ENCODE results near the gene MIOX.
A peak's percentile ranks its signal among the peaks of the same experiment; 100 is the strongest.

Gene MIOX

DNA sequence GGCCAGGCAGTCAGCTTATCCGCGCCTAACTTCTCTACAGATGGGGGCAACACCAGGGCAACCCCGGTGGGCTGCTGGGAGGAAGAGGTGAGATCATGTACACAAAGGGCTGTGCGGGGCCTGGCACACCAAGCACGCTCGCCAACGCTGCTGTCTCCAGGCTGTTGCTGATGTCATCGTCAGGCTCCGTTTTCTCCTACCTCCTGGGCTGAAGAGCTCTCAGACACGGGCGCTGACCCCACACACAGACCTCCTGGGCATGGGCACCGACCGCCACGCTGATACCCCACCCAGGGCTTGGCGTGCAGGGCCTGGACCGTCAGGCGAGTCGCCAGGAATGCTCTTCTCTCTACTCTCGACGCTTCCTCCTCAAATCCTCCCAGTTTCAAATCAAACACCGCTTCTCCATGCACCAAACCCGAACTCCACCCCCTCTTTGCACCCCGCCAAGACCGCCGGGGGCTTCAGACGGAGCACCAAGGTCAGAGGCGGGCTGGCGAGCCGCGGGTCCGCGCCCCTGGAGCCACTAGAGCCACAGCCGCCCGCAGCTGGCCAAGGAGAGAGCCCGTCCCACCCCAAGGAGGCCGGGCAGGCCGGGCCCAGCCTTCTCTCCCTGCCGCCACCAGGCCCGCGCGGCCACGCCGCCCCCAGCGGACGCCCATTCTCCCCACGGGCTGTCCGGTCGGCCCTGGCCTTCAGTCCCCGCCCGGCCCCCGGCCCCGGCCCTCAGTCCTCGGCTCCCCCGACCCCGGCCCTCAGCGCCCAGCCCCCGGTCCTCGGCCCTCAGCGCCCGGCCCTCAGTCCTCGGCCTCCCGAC lies 12.6 kb upstream of the MIOX start:
- no peak for DNase-seq (ENCODE audit: low spot score)

DNA sequence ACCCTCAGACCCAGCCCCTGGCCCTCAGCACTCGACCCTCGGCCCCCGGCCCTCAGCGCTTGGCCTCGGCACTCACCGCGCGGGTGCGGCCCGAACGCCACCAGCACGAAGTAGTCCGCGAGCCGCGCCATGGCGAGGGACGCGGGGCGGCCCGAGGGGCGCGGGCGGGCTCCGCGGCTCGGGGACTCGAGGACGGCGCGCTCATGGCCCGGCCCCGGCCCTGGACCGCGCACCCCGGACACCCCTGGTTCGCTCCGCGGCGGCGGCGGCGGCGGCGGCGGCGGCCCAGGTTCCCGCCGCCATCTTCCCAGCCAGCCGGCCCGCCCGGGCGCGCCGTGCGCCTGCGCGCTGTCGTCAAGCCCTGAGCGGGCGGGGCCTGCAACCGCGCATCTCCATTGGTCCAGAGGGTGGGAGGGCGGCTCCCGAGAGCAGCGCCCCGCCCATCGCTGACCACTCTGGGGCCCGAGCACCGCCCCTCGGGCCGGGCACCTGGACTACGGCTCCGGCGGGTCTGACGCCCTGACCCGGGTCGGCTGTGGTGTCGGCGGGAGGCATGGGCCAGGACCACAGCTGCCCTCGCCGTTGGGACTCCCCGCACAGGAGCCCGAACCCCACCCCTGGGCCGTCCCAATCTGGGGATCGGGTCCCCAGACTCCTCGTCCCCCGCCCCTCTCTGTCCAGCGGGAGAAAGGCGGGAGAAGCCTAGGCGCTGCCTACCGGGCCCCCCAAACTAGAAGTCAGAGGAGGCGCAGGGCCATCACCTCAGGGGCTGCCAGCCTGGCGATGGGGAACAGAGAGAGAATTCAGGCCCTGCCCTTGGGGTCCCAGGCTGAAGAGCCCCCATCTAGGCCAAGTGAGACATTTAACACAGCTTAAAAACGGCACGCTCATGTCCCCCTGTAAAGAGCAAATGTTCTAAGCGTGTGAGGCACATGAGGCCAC lies 11.7 kb upstream of the MIOX start, which contains the start of gene SBF1:
SBF1 (minus strand) TSS at position 326 of the 942 bp plus-strand sequence; CDS start at position 131, 195 bp downstream.
- peak; percentile 91 for DNase-seq (ENCODE audit: low spot score)

DNA sequence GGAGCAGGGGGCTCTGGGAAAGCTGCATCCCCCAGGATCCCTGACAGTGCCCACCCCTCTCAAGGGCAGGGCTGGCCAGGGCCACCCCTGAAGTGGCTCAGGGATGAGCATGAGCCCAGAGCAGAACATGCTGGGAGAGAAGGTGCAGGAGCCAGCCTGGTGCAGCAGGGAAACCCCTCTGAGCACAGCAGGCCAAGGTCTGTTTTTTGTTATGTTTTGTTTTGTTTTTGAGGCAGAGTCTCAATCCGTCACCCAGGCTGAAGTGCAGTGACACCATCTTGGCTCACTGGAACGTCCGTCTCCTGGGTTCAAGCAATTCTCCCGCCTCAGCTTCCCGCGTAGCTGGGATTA lies 11.0 kb upstream of the MIOX start:
- no peak for DNase-seq (ENCODE audit: low spot score)

DNA sequence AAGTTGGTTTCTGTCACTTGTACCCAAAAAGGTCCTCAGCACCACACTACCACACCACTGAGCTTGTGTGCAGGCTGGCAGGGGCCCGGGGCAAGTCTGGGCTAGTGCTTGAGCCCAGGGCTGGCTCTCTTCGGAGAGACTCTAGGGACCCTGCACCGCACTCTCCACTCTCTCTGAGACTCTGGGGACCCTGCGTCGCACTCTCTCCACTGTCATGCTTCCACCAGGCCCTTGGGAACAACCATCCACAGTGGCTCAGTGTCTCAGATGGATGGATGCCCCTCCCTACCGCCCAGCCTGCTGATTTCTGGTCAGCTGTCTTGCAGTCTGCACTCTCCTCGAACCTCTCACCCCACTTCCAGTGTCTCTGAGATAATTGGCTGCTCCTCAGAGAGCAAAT lies 9.8 kb upstream of the MIOX start:
- DNase-seq (ENCODE audit: low spot score), result no peak

DNA sequence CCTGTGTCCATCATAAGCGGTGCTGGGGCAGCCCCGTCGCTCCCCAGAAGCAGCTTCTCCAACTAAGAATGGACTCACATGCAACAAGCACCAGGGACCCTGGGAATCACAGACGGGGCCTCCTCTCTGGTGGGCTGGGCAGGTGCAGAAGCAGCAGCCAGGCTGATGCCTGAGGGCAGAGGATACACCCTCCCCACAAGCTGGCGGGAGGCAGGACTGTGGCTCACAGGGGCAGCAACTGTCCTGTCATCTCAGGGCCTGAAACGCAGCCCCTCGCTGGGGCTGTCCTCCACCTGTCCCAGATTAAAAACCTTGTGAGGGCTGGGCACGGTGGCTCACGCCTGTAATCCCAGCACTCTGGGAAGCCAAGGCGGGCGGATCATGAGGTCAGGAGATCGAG lies 8.7 kb upstream of the MIOX start:
- no peak for DNase-seq (ENCODE audit: low spot score)

DNA sequence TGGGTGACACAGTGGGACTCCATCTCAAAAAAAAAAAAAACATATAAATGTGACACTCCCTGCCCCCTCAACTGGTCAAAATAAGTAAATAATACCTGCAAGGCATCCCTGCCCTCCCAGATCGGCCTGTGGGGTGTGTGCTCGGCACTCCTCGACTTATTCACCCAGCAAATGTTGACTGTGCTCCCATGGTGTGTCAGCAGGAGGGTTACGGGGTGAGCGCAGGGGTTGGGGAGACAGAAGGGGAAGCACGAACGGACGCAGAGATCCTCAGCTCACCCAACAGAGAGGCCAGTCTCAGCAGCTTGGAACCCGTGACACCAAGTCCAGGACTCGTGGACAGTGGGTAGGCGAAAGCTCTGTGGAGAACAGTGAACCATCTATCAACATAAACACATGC lies 6.9 kb upstream of the MIOX start:
- no peak for DNase-seq (ENCODE audit: low spot score)

DNA sequence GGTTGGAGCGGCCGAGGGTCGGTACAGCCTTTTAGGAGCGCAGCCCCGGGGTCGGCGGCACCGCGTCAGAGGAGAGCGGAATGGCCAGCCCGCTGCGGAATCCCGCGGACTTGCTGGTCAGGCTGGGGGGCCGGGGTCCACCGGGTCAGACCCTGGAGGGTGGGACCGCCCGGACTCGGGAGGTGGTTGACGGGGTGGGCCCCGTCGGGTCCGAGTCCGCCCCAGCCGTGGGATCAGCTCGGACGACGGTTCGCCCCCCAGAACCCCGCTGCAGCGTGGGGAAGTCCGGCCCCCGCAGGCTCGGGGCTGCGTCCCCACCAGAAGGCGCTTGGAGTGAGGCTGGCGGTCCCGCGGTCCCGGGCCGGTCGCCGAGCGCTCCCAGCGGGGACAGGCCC lies 5.6 kb upstream of the MIOX start:
- DNase-seq (ENCODE audit: low spot score), result no peak

DNA sequence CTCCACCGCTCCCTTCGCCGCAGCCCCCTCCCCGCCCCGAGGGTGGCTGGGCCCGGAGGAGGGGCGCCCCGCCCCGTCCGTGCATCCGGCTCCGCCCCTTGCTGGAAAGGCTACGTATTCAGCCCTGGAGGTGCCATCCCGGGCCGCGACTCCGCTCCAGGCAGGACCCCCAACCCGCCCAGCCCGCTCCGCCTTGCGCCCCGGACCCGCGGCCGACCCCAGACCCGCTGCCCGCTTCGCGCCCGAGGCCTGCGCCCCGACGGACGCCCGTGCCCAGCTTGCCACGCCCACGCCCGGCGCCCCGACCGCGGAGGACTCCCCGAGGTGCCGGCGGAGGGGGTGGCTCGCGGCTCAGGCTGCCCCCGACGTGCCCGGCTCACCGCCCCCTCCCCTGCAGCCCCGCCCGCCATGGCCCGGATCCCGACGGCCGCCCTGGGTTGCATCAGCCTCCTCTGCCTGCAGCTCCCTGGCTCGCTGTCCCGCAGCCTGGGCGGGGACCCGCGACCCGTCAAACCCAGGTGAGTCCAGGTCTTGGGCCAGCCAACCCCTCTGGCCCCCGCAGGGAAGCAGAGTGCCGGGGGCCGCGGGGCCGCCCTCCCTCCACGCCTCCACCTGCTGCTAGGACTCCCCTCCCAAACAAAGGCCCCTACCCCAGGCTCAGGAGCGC lies 5.1 kb upstream of the MIOX start, which contains the start of gene ADM2:
ADM2 (plus strand) TSS at position 104 of the 667 bp plus-strand sequence; CDS start at position 409, 305 bp downstream.
- DNase-seq (ENCODE audit: low spot score), result no peak

DNA sequence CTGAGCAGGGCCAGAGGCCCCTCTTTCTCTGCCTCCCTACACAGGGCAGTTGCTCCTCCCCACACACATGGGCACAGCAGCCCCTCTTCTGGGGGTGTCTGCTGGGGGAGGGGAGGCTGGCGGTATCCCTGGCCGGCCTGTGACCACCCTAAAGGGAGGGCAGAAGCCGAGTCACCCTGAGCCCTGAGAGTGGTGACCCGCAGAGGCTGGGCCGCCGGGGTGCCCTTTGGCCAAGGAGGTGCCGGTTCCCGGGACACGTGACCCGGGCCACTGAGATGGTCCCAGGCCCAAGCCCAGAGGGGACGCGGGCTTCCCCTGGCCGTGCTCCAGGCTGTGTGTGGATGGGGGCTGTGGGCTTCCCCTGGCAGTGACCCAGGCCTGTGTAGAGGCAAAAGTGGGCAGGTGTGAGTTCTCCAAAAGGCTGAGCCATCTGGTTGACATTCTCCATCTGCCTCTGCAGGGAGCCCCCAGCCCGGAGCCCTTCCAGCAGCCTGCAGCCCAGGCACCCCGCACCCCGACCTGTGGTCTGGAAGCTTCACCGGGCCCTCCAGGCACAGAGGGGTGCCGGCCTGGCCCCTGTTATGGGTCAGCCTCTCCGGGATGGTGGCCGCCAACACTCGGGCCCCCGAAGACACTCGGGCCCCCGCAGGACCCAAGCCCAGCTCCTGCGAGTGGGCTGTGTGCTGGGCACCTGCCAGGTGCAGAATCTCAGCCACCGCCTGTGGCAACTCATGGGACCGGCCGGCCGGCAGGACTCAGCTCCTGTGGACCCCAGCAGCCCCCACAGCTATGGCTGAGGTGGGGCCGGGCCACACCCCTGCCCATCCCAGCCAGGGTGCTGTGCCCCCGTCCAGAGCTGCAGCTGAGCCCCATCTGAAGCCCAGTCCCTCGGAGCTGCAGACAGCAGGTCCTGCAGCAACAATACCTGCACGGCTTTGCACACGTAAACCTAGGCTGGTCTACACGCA lies 4.3 kb upstream of the MIOX start:
- DNase-seq (ENCODE audit: low spot score), result no peak

DNA sequence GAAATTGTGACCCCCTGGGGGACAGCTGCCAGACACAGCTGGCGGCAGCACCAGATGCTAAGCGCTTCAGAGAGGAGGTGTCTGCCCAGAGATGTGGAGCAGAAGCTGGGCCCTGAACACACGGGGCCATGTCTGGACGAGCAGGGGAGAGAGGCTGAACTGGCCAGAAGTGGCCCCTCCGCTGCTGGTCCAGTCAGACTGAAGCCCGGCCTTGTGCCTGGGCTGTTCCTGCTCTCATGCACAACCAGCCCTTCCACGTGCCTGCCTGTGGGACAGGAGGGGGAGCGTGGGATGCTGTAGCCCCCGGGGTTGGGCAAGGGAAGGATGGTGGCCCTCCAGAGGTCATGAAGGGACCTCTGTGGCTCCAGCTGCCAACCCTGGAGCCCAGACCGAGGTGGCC lies 3.6 kb upstream of the MIOX start:
- DNase-seq (ENCODE audit: low spot score), result no peak

DNA sequence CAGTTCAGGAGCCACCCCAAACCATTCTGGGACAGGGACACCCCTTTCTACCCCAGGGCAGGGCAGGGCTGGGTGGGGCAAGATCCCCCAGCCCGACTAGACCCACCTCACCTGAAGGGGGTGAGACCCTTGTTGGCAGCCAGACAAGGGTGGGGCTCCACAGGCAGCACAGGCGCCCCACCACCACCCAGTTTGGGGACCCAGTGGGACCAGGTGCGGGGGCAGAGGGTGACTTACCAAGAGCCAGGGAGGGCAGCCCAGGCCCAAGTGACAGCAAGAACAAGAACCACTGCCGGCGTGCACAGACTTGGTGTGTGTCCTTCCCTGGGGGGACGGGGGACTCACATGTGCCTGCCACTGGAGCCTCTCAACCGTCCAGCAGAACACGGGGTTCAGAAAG lies 3.1 kb upstream of the MIOX start:
- DNase-seq (ENCODE audit: low spot score), result no peak

DNA sequence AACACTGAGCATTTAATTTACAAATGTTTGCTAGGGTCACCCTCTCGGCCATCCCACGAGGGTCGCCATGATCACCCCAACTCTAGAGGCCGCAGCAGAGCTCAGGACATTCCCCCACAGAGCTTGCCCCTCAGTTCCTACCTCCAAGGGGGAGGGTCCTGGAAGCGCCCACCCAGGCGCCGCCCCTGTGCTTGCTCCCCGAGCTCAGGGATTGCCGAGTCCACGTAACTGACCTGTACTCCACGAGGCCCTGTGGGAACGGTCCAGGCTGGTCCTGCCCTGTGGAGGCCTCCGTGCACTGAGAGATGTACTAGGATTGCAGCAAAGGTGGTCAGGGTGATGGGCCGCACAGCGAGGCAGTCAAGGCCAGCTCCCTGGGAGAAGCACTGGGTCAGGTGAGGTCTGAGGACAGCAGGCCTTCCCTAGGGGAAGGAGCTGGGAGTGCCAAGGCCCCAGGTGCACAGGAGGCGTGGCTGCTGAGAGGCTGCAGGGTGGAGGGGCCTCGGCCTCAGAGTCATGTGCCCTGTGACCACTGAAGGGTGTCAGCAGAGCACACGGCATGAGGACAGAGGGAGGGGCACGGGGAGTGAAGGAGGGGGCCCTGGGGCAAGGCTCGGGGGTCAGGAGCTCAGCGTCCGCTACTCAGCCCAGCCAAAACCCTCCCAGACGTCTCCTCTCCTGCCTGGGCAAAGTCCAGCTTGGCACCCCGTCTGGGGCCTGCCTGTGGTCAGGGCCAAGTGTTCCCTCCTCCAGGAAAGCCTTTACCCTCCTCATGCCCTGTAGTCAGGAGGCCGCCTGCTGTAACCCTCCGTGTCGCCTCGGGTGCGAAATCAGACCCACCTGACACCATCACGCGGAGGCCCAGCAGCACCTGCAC lies 2.4 kb upstream of the MIOX start:
- no peak for DNase-seq (ENCODE audit: low spot score)

DNA sequence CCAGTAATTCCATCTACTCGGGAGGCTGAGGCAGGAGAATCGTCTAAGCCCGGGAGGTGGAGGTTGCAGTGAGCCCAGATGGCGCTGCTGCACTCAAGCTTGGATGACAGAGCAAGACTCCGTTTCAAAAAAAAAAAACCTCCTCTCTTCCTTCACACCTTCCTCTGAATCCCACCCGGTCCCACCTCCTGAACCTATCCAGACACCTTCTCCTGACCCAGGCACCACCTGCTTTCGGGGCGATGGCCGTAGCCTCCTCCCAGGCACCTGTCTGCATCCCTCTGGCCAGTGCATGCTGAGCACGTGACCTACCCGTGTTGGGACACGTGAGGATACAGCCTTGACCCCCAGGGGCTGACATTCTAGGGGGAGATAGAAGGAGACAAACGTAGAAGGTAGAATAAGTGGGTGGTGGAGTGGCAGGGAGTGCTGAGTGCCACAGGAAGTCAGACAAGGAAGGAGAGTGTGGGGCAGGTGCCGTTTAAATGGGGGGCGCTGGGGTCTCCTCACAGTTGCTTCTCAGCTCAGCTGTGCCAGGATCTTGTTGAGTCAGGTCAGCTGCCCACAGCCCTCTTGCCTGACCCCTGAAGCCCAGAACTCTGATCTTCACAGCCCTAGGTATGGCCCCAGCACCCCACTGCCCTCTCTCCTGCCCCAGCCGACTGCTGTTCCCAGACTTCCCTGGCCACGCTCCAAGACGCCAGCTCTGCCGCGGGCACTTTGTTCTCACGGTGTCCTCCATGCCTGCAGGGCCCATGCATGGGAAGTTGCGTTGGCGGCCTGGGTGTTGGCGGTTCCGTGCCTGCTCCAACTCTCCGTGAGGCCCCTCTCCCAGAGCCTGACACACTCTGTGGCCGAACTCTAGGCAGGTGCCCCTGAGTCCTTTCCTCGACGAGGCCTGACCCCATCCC lies 1.2 kb upstream of the MIOX start:
- DNase-seq (ENCODE audit: low spot score), result no peak

DNA sequence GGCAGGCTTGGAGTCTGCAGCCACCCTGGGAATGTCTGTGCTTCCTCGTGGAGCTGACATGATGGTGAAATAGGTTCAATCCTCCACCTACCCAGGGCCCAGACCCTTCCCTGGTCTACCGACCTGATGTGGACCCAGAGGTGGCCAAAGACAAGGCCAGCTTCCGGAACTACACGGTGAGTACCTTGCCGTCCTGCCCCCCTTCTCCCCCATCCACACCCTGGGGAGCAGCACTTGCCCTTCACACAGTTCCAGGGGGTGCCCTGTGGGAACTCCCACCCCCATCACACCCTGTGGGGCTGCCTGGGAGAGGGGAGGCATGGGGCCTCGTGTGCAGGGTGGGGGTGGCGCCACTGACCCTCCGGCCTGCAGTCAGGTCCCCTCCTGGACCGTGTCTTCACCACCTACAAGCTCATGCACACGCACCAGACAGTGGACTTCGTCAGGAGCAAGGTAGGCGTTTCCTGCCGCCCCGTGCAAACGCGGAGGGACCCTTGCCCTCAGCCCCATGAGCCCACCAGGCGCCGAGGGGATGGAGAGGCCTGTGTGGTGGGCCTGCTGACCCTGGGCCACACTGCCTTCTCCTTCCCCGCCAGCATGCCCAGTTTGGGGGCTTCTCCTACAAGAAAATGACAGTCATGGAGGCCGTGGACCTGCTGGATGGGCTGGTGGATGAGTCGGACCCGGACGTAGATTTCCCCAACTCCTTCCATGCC lies 789 bp downstream of the MIOX start:
- no peak for DNase-seq (ENCODE audit: low spot score)

DNA sequence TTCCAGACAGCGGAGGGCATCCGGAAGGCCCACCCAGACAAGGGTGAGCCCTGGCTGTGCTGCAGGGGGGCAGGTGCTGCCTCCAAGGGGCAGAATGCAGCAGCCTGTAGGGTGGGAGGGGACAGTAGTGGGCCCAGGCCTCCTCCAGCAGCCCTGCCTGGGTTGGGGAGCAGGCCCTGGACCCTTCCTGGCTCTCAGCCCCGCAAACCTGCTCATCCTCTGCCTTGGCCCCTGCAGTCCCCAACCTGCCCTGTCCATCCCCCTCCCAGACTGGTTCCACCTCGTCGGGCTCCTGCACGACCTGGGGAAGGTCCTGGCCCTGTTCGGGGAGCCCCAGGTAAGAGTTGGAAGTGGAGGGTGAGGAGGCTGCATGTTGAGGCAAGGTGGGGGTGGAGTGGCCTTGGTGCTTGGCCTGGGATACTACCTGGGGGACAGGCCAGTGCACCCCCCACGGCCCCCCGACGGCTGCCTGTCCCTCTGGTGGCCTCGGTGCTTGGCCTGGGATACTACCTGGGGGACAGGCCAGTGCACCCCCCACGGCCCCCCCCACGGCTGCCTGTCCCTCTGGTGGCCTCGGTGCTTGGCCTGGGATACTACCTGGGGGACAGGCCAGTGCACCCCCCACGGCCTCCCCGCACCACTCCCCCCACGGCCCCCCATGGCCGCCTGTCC lies 1.5 kb downstream of the MIOX start:
- DNase-seq (ENCODE audit: low spot score), result no peak

DNA sequence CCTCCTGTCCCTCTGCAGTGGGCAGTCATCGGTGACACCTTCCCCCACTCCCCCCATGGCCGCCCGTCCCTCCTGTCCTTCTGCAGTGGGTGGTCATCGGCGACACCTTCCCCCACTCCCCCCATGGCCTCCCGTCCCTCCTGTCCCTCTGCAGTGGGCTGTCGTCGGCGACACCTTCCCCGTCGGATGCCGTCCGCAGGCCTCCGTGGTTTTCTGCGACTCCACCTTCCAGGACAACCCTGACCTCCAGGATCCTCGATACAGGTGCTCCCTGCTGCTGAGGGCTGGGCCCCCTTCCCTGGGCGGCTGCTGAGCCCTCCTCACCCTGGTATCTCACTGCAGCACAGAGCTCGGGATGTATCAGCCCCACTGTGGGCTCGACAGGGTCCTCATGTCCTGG lies 2.2 kb downstream of the MIOX start:
- no peak for DNase-seq (ENCODE audit: low spot score)

DNA sequence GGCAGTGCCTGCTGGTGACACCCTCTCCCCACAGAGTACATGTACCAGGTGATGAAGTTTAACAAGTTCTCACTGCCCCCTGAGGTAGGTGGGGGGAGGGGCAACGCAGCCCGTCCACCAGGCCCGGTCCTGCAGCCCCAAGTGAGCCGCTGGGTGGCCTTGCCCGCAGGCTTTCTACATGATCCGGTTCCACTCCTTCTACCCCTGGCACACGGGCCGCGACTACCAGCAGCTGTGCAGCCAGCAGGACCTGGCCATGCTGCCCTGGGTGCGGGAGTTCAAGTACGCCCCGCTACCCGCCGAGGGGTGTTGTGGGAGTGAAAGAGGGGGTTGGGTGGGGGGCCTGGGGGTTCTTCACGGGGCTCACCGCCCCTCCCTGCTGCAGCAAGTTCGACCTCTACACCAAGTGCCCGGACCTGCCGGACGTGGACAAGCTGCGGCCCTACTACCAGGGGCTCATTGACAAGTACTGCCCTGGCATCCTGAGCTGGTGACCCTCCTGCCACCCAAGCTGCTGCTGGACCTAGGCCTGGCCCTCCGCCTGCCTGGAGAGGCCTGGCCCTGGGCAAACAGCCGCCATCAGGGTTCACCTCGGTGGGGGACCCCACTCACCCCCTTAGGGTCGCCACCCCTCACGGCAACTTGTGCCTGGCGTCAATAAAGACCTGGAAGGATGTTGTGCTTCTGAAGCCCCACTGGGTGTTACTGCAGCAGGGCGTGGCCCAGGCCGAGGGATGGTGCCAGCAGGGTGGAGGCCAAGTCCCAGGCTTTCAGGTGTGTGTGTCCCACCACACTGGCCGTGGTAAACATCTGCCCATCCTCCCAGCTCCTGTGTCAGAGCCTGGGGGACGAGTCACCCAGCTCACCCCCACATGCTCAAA lies 2.9 kb downstream of the MIOX start:
- DNase-seq (ENCODE audit: low spot score), result no peak

Measured in hematopoietic multipotent progenitor cell treated with erythropoietin and hydrocortisone succinate and interleukin-3 and kit ligand, for 15 days (in vitro differentiated cells).